Ovary (tissue), 3 donors: ENCODE data around the gene SLC29A3.

Source experiments
- POLR2A ChIP-seq: fragments of 450-650 bp; IDR thresholded peaks from one replicate; pipeline ENCODE4 v1.6.1; 2017; ENCODE audit warnings: antibody characterized with exemption, mild to moderate bottlenecking, moderate library complexity
- TF ChIP-seq, protein P1 (sequence below), 3 donors: fragments of 450-650 bp in 2 of 3; fragments of 200-600 bp in 1 of 3; IDR thresholded peaks; one replicate each; pipeline versions ENCODE4 v1.5.1 to v1.8.0; 2016 to 2022; ENCODE audit warnings: antibody characterized with exemption in 3 of 3, mild to moderate bottlenecking in 1 of 3
- donor health status: DM: no; HTN: no; CAD: no.

DNA sequence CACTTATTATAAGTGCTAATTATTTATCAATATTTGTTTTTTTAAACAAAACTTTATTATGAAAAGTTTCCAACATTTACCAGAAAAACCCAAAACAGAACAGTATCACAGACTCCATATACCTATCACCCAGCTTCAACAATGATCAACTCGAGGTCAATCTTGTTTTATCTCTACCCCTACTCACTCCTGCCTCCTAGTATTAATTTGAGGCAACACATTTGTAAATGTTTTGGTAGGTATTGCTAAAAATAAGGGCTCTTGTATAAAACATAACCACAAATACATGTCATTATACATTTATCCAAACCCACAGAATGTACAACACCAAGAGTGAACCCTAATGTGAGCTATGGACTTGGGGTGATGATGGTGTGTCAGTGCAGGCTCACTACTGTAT lies 61.8 kb downstream of the SLC29A3 start:
- TF ChIP-seq, protein P1, sequence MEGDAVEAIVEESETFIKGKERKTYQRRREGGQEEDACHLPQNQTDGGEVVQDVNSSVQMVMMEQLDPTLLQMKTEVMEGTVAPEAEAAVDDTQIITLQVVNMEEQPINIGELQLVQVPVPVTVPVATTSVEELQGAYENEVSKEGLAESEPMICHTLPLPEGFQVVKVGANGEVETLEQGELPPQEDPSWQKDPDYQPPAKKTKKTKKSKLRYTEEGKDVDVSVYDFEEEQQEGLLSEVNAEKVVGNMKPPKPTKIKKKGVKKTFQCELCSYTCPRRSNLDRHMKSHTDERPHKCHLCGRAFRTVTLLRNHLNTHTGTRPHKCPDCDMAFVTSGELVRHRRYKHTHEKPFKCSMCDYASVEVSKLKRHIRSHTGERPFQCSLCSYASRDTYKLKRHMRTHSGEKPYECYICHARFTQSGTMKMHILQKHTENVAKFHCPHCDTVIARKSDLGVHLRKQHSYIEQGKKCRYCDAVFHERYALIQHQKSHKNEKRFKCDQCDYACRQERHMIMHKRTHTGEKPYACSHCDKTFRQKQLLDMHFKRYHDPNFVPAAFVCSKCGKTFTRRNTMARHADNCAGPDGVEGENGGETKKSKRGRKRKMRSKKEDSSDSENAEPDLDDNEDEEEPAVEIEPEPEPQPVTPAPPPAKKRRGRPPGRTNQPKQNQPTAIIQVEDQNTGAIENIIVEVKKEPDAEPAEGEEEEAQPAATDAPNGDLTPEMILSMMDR (IDR thresholded peaks at IDR 0.05): no peak
- no peak for TF ChIP-seq POLR2A
